ENCODE data around the gene ZMPSTE24.
"Not testable (repeated sequence)": the region's sequence is repeated elsewhere in the genome, so short reads cannot be mapped to it uniquely, and the experiment has no call there.

Gene ZMPSTE24

GRCh38 chr1:40315795-40316594 lies 58.0 kb downstream of the ZMPSTE24 start:
- peak overlapping the region; percentile 42 for H3K4me3 ChIP-seq (replicated peaks; ENCODE audit: low read depth, low read length)
- TF ChIP-seq, protein P1, sequence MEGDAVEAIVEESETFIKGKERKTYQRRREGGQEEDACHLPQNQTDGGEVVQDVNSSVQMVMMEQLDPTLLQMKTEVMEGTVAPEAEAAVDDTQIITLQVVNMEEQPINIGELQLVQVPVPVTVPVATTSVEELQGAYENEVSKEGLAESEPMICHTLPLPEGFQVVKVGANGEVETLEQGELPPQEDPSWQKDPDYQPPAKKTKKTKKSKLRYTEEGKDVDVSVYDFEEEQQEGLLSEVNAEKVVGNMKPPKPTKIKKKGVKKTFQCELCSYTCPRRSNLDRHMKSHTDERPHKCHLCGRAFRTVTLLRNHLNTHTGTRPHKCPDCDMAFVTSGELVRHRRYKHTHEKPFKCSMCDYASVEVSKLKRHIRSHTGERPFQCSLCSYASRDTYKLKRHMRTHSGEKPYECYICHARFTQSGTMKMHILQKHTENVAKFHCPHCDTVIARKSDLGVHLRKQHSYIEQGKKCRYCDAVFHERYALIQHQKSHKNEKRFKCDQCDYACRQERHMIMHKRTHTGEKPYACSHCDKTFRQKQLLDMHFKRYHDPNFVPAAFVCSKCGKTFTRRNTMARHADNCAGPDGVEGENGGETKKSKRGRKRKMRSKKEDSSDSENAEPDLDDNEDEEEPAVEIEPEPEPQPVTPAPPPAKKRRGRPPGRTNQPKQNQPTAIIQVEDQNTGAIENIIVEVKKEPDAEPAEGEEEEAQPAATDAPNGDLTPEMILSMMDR (IDR thresholded peaks at IDR 0.05; ENCODE audit: low read length, missing control alignments) = no peak
- no peak for DNase-seq (ENCODE audit: low read depth)

- no peak for DNase-seq (ENCODE audit: low read depth)
These were observed 58.8 kb downstream of the ZMPSTE24 start, which contains the start of gene COL9A2 for GRCh38 chr1:40316595-40317393. COL9A2 (minus strand) TSS chr1:40317286; CDS start chr1:40317197, 89 bp downstream.

GRCh38 chr1:40317394-40318074 lies 59.5 kb downstream of the ZMPSTE24 start:
- H3K4me3 ChIP-seq (replicated peaks; ENCODE audit: low read depth, low read length) = no peak overlapping the region
- DNase-seq (ENCODE audit: low read depth) = no peak
- TF ChIP-seq, protein P1 (IDR thresholded peaks at IDR 0.05; ENCODE audit: low read length, missing control alignments) = no peak

More at GRCh38 chr1:40316595-40317393, 58.8 kb downstream of the ZMPSTE24 start, which contains the start of gene COL9A2:
- TF ChIP-seq, protein P1 (IDR thresholded peaks at IDR 0.05; ENCODE audit: low read length, missing control alignments) = no peak
- peak within 1 kb of the TSS; percentile 29 for H3K4me3 ChIP-seq (replicated peaks; ENCODE audit: low read depth, low read length)

DNA sequence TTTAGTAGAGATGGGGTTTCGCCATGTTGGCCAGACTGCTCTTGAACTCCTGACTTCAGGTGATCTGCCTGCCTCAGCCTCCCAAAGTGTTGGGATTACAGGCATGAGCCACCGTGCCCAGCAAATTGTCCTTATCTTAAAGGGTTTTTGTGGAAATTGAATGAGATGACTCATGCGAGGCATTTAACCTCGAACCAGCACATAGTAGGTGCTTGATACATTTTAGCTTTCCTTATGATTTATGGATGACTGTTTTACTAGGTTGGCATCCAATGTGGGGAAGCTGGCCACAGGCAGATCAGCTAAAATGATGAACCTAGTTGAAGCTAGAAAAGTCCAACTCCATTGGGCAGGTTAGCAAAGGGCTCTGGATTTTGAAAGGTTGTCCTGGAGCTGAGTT lies 60.4 kb downstream of the ZMPSTE24 start:
- DNase-seq (ENCODE audit: low read depth) = no peak
- H3K4me3 ChIP-seq (replicated peaks; ENCODE audit: low read depth, low read length) = no peak overlapping the region
- TF ChIP-seq, protein P1 (IDR thresholded peaks at IDR 0.05; ENCODE audit: low read length, missing control alignments) = no peak

DNA sequence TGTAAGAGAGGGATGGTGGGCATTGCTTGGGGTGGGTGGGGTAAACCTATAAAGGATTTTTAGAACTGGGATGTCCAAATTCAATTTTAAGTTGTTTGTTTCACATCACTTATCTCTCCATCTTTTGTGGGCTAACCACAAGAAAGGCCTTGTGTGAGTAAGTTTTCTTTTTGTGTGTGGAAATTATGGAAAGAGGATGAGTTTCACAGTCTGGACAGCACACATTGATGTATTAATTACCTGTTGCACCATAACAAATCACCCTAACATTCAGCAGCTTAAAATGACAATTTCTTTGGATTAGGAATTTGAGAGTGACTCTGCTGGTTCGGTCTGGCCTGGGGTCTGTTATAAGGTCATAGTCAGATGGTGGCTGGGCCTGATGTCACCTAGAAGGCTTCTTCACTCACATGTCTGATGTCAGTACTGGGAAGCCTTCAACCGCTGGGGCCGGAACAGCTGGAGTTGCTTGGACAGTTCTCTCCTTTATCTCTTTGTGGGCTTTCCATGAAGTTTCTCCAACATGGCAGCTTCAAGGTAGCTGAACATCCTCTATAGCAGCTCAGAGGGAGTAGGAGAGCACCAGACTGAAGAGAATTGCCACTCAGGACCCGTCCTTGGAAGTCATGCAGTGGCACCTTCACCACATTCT lies 61.1 kb downstream of the ZMPSTE24 start:
- no peak for DNase-seq (ENCODE audit: low read depth)
- TF ChIP-seq, protein P1 (IDR thresholded peaks at IDR 0.05; ENCODE audit: low read length, missing control alignments) = no peak

GRCh38 chr1:40331403-40331802 lies 73.4 kb downstream of the ZMPSTE24 start:
- not testable (repeated sequence) for H3K4me3 ChIP-seq (replicated peaks; ENCODE audit: low read depth, low read length); DNase-seq (ENCODE audit: low read depth)

More for the DNA sequence above, 61.1 kb downstream of the ZMPSTE24 start:
- H3K4me3 ChIP-seq (replicated peaks; ENCODE audit: low read depth, low read length) = no peak overlapping the region

Measured in fibroblast of pulmonary artery (primary cell).